GM12873 (cell line): ENCODE measurements around the gene SMYD3.

Experiments
- TF ChIP-seq, protein P1 (sequence below): IDR thresholded peaks from 2 replicates; pipeline ENCODE4 v1.5.1; 2012; ENCODE audit warnings: low read depth, mild to moderate bottlenecking, moderate library complexity, low read length, control low read depth; ENCODE audit not compliant: insufficient read depth; ENCODE audit errors: missing control alignments

Gene SMYD3

DNA sequence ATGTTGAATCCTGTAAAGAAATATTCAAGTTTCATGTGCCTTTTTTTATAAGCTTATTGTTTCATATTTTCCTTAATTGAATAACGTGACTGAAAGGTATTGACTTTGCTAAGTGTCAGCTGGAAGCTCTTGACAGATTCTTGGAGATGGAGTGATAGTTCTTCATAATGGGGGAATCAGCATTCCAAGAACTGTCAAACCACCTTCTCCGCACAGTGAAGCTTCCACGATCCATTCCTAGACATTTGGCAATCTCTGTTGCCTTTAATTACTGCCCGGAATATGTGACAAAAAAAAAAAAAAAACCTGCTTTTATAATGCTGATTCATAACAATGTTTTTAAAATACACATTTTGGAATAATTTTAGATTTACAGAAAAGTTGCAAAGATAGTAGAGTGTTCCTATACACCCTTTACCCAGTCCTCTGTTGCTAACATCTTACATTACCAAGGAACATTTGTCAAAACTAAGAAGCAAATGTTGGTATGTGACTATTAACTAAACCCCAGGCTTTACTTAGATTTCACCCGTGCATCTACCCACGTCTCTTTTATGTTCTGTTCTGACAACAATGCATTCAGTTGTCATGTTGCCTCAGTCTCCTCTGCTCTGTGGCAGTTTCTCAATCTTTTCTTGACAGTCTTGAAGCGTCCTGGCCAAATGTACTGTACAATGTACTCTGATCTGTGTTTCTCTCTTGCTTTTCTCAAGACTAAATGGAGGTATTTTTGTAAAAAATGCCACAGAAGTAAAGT lies 674.1 kb downstream of the SMYD3 start:
- TF ChIP-seq, protein P1, sequence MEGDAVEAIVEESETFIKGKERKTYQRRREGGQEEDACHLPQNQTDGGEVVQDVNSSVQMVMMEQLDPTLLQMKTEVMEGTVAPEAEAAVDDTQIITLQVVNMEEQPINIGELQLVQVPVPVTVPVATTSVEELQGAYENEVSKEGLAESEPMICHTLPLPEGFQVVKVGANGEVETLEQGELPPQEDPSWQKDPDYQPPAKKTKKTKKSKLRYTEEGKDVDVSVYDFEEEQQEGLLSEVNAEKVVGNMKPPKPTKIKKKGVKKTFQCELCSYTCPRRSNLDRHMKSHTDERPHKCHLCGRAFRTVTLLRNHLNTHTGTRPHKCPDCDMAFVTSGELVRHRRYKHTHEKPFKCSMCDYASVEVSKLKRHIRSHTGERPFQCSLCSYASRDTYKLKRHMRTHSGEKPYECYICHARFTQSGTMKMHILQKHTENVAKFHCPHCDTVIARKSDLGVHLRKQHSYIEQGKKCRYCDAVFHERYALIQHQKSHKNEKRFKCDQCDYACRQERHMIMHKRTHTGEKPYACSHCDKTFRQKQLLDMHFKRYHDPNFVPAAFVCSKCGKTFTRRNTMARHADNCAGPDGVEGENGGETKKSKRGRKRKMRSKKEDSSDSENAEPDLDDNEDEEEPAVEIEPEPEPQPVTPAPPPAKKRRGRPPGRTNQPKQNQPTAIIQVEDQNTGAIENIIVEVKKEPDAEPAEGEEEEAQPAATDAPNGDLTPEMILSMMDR, result no peak

- TF ChIP-seq, protein P1, result no peak
Observed at GRCh38 chr1:245831518-245831917, 675.6 kb downstream of the SMYD3 start.

DNA sequence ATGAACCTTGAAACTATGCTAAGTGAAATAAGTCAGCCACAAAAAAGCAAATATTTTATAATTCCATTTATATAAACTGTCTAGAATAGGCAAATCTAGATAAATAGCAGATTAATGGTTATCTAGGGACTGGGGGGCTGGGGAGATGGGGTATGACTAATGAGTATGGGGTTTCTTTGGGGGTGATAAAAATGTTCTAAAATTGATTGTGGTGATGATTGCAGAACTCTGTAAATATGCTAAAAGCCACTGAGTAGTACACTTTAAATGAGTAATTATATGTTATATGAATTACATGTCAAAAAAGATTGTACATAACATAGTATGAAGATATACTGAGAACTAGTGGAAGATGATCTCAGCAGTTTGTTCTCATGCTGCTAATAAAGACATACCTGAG lies 677.3 kb downstream of the SMYD3 start:
- TF ChIP-seq, protein P1, result no peak

DNA sequence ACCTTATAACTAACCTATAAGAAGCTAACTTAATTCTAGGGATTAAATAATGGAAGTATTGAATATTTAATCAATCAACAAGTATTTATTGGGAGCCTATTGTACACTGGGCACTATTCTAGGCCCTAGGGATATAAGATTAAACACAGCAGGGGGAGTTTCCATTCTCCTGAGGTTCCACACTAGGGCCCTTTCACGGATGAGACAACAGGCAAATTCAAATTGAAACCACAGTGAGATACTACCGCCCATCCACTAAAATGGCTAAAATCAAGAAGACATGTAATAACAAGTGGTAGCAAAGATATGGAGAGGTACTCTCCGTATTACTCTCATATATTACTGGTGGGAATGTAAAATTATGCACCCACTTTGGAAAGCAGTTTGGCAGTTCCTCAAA lies 677.9 kb downstream of the SMYD3 start:
- TF ChIP-seq, protein P1, result no peak

GRCh38 chr1:245827301-245827700 lies 679.8 kb downstream of the SMYD3 start:
- TF ChIP-seq, protein P1, result no peak

GRCh38 chr1:245825128-245825901 lies 681.8 kb downstream of the SMYD3 start:
- TF ChIP-seq, protein P1, result no peak

GRCh38 chr1:245823408-245824147 lies 683.5 kb downstream of the SMYD3 start:
- TF ChIP-seq, protein P1, result no peak
